Lower leg skin (tissue), 4 donors: ENCODE results near the gene MTHFD1L. TPM values are rescaled to one million over a fixed set of nuclear protein-coding genes. Genes with fewer than 3 reads are reported as not detected.
"Not testable (repeated sequence)": the region's sequence is repeated elsewhere in the genome, so short reads cannot be mapped to it uniquely, and the experiment has no call there.

Source experiments
- DNase-seq, 2 donors: peaks; one replicate each; pipeline ENCODE4 v3.0.0-alpha.2; 2019; ENCODE audit warnings: low spot score in 2 of 2
- H3K4me3 ChIP-seq: fragments of 200-600 bp; sonication (generic); 2 replicates; pipeline ENCODE4 v1.5.1; 2017; ENCODE audit warnings: mild to moderate bottlenecking, low read depth; ENCODE audit not compliant: poor library complexity, severe bottlenecking
- CTCF ChIP-seq, 3 donors: fragments of 450-650 bp; IDR thresholded peaks; one replicate each; pipeline ENCODE4 v1.5.1; 2016; ENCODE audit warnings: antibody characterized with exemption in 3 of 3, mild to moderate bottlenecking in 3 of 3, moderate library complexity in 2 of 3
- POLR2A ChIP-seq, 2 donors: fragments of 450-650 bp; IDR thresholded peaks; one replicate each; pipeline ENCODE4 v1.6.1; 2016 to 2017; ENCODE audit warnings: antibody characterized with exemption in 2 of 2, mild to moderate bottlenecking in 1 of 2, moderate library complexity in 1 of 2
- WGBS, 2 donors: methylation state at CpG; one replicate each; pipeline ENCODE4 v1.1.5; 2018; 5-methylcytosine and 5-hydroxymethylcytosine counted together
- intact Hi-C: fragments of 100-400 bp; cut with DNase I; formaldehyde crosslinking; loops from one replicate; pipeline ENCODE4 v1.15.0; 2023; ENCODE audit warnings: low total_unique reads
- total RNA-seq, 4 donors: library from RNA; depleted of rRNA; stranded (reverse); fragments of >200 nt; gene quantifications; one replicate each; pipeline ENCODE4 v1.1.0, GENCODE V29; 2016

MTHFD1L gene
- total RNA-seq, 4 donors from 2014 or later: 2.1 to 7.1 (median 4.4) TPM

GRCh38 chr6:151032034-151032433 lies 166.5 kb downstream of the MTHFD1L start:
- no peak for TF ChIP-seq CTCF (IDR thresholded peaks at IDR 0.05)
- TF ChIP-seq POLR2A (IDR thresholded peaks at IDR 0.05): no peak
- peak in 1 of 2 donors; percentile 56 for DNase-seq
- H3K4me3 ChIP-seq: no peak overlapping the region
- intact Hi-C loops: no loop called here
- 90 to 91% methylated on average over 3 of the region's 3 CpGs for WGBS, 2 donors

- no peak for TF ChIP-seq CTCF (IDR thresholded peaks at IDR 0.05)
- TF ChIP-seq POLR2A (IDR thresholded peaks at IDR 0.05): no peak
- 94 to 95% methylated on average over 10 of the region's 10 CpGs for WGBS, 2 donors
- peak in 1 of 2 donors; percentile 59 for DNase-seq
- no peak overlapping the region for H3K4me3 ChIP-seq
- intact Hi-C loops: no loop called here
These were observed 169.6 kb downstream of the MTHFD1L start for GRCh38 chr6:151034825-151035781.

GRCh38 chr6:151036211-151036721 lies 170.8 kb downstream of the MTHFD1L start:
- DNase-seq, H3K4me3 ChIP-seq, intact Hi-C loops: not testable (repeated sequence)
- 23 to 44% methylated on average over 3 of the region's 3 CpGs for WGBS, 2 donors

- TF ChIP-seq CTCF (IDR thresholded peaks at IDR 0.05): no peak
- no peak for TF ChIP-seq POLR2A (IDR thresholded peaks at IDR 0.05)
- 73 to 87% methylated on average over 12 of the region's 12 CpGs for WGBS, 2 donors
- H3K4me3 ChIP-seq: no peak overlapping the region
- no peak for DNase-seq
- intact Hi-C loops: no loop called here
These were observed 171.6 kb downstream of the MTHFD1L start for GRCh38 chr6:151036869-151037680.

GRCh38 chr6:151038616-151039015 lies 173.1 kb downstream of the MTHFD1L start:
- DNase-seq: peak in 1 of 2 donors; percentile 76
- no peak overlapping the region for H3K4me3 ChIP-seq
- 95% methylated on average over 7 of the region's 7 CpGs for WGBS, 2 donors
- TF ChIP-seq CTCF (IDR thresholded peaks at IDR 0.05) (no peak), POLR2A (IDR thresholded peaks at IDR 0.05) (no peak)
- intact Hi-C loops: no loop called here
